Upper lobe of left lung (tissue), 6 donors: ENCODE results near the gene DTX1. TPM values are rescaled to one million over a fixed set of nuclear protein-coding genes. Genes with fewer than 3 reads are reported as not detected.
A peak's percentile ranks its signal among the peaks of the same experiment; 100 is the strongest.

Experiments used
- ATAC-seq, 2 donors: fragments of 200-7000 bp; cut with Tn5 transposase; one replicate each; pipeline ENCODE4 v1.9.1; 2022; ENCODE audit warnings: mild to moderate bottlenecking in 2 of 2, moderate library complexity in 2 of 2; ENCODE audit not compliant: low FRiP score in 2 of 2
- DNase-seq, 2 donors: peaks; one replicate each; pipeline ENCODE4 v3.0.0-alpha.2; 2019 to 2020
- H3K27ac ChIP-seq, 4 donors: fragments of 200-600 bp; sonication (generic); one replicate each; pipeline ENCODE4 v1.5.1; 2016 to 2019
- H3K27me3 ChIP-seq, 4 donors: fragments of 200-600 bp; sonication (generic); one replicate each; pipeline ENCODE4 v1.5.1; 2017 to 2019
- H3K36me3 ChIP-seq, 4 donors: fragments of 200-600 bp; sonication (generic); one replicate each; pipeline ENCODE4 v1.5.1; 2016 to 2019
- H3K4me1 ChIP-seq, 4 donors: fragments of 200-600 bp; sonication (generic); one replicate each; pipeline ENCODE4 v1.5.1; 2018 to 2019
- H3K4me3 ChIP-seq, 4 donors: fragments of 200-600 bp; sonication (generic); one replicate each; pipeline ENCODE4 v1.5.1; 2017 to 2019; ENCODE audit warnings: mild to moderate bottlenecking in 2 of 4, moderate library complexity in 1 of 4
- H3K9me3 ChIP-seq, 4 donors: fragments of 200-600 bp; sonication (generic); one replicate each; pipeline ENCODE4 v1.5.1; 2018 to 2019
- EP300 ChIP-seq, 4 donors: sonication (generic); formaldehyde crosslinking; IDR thresholded peaks; one replicate each; pipeline ENCODE4 v1.5.1; 2017; ENCODE audit warnings: antibody characterized with exemption in 4 of 4, control low read depth in 2 of 4
- POLR2A ChIP-seq, 4 donors: fragments of 450-650 bp; IDR thresholded peaks; one replicate each; pipeline ENCODE4 v1.5.1; 2016 to 2017; ENCODE audit warnings: antibody characterized with exemption in 4 of 4, mild to moderate bottlenecking in 2 of 4
- POLR2AphosphoS5 ChIP-seq, 2 donors: sonication (generic); formaldehyde crosslinking; IDR thresholded peaks; one replicate each; pipeline ENCODE4 v1.5.1; 2017; ENCODE audit warnings: antibody characterized with exemption in 2 of 2
- WGBS, 2 donors: methylation state at CpG; one replicate each; pipeline ENCODE4 v1.1.5; 2017 to 2018; 5-methylcytosine and 5-hydroxymethylcytosine counted together
- total RNA-seq, 6 donors: library from RNA; depleted of rRNA in 4 of 6; stranded (reverse); fragments of >200 nt in 4 of 6; gene quantifications; one replicate each; pipeline versions ENCODE4 v1.1.0 to v1.2.1, GENCODE V29; 2016 to 2021
- TF ChIP-seq, protein P1 (sequence below), 6 experiments: fragments of 450-650 bp in 4 of 6; fragments of 200-600 bp in 2 of 6; sonication (generic) in 2 of 6; IDR thresholded peaks; one replicate each; pipeline ENCODE4 v1.5.1; 2016 to 2019; ENCODE audit warnings: antibody characterized with exemption in 6 of 6
- donor health status: DM: no; HTN: no; CAD: no; lungs with moderate emphysema.
- donor health status: DM: no; HTN: yes; CAD: no; lungs with severe emphysema.

DTX1 gene
- total RNA-seq, 6 donors from 2014 or later: under 0.01 to 7.0 (median 3.6) TPM

DNA sequence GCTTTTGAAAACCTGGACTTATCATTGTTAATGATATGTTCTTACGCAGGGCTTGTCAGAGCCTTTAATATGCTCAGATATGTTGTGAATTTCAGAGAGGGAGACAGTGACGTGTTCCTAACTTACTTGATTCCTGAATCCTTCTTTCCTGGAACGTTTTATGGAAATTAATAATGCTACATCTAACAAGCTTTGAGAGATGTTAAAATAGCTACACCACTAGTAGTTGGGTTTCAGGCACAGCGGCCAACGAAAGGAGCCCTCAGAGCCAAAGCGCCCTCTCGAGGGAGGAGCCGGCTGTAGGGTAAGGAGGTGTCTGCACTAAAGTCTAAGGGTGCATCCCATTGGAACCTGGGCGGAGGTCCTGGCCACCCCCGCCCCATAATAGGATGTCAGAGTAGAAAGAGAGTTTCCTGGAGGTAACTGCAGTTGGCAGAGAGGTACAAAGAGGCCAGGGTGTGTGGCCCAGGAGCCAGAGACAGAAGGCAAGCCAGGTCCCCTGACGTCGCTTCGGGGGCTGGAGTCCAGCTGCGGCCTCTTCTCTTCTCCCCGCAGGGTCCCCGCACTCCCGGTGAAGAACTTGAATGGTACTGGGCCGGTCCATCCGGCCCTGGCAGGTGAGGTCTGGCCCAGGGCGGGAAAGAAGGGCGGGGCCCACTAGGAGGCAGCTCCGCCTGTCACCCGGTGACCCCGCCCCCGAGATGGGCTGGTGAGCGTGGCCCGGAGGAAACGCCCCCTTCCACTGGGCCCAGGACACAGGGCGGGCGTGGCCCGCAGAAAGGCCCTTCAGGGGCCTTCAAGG, 36.3 kb downstream of the DTX1 start:
- H3K4me1 ChIP-seq: peaks cover 0 to 10% (median 10%) of the 10 kb centered on the region in 4 donors
- no peak for TF ChIP-seq EP300 (IDR thresholded peaks at IDR 0.05)
- TF ChIP-seq POLR2A (IDR thresholded peaks at IDR 0.05): no peak
- TF ChIP-seq, protein P1, sequence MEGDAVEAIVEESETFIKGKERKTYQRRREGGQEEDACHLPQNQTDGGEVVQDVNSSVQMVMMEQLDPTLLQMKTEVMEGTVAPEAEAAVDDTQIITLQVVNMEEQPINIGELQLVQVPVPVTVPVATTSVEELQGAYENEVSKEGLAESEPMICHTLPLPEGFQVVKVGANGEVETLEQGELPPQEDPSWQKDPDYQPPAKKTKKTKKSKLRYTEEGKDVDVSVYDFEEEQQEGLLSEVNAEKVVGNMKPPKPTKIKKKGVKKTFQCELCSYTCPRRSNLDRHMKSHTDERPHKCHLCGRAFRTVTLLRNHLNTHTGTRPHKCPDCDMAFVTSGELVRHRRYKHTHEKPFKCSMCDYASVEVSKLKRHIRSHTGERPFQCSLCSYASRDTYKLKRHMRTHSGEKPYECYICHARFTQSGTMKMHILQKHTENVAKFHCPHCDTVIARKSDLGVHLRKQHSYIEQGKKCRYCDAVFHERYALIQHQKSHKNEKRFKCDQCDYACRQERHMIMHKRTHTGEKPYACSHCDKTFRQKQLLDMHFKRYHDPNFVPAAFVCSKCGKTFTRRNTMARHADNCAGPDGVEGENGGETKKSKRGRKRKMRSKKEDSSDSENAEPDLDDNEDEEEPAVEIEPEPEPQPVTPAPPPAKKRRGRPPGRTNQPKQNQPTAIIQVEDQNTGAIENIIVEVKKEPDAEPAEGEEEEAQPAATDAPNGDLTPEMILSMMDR (IDR thresholded peaks at IDR 0.05): no peak
- TF ChIP-seq POLR2AphosphoS5 (IDR thresholded peaks at IDR 0.05): no peak
- ATAC-seq (peak in 1 of 2 donors; percentile 60), DNase-seq (peak; percentile 67 to 87)
- no peaks in the 10 kb centered on the region for H3K36me3 ChIP-seq
- H3K27me3 ChIP-seq: peaks cover 0 to 5% (median 0%) of the 10 kb centered on the region in 4 donors
- no peaks in the 10 kb centered on the region for H3K9me3 ChIP-seq
- no peak overlapping the region for H3K27ac ChIP-seq
- H3K4me3 ChIP-seq: no peak overlapping the region
- WGBS, 2 donors: 27 to 28% methylated on average over 10 to 31 of the region's 31 CpGs

GRCh38 chr12:113093409-113094101, 37.0 kb downstream of the DTX1 start:
- peaks cover 6 to 17% (median 15%) of the 10 kb centered on the region in 4 donors for H3K4me1 ChIP-seq
- WGBS, 2 donors: 60 to 72% methylated on average over 9 to 28 of the region's 32 CpGs
- H3K9me3 ChIP-seq: no peaks in the 10 kb centered on the region
- H3K4me3 ChIP-seq: no peak overlapping the region
- ATAC-seq (no peak), DNase-seq (no peak)
- no peaks in the 10 kb centered on the region for H3K36me3 ChIP-seq
- TF ChIP-seq EP300 (IDR thresholded peaks at IDR 0.05): no peak
- no peak for TF ChIP-seq POLR2A (IDR thresholded peaks at IDR 0.05)
- TF ChIP-seq, protein P1 (IDR thresholded peaks at IDR 0.05): no peak
- TF ChIP-seq POLR2AphosphoS5 (IDR thresholded peaks at IDR 0.05): no peak
- peaks cover 0 to 5% (median 0%) of the 10 kb centered on the region in 4 donors for H3K27me3 ChIP-seq
- no peak overlapping the region for H3K27ac ChIP-seq

GRCh38 chr12:113094738-113095137, 38.2 kb downstream of the DTX1 start:
- WGBS, 2 donors: 86 to 95% methylated on average over 6 of the region's 16 CpGs
- no peaks in the 10 kb centered on the region for H3K36me3 ChIP-seq
- no peak for ATAC-seq

DNA sequence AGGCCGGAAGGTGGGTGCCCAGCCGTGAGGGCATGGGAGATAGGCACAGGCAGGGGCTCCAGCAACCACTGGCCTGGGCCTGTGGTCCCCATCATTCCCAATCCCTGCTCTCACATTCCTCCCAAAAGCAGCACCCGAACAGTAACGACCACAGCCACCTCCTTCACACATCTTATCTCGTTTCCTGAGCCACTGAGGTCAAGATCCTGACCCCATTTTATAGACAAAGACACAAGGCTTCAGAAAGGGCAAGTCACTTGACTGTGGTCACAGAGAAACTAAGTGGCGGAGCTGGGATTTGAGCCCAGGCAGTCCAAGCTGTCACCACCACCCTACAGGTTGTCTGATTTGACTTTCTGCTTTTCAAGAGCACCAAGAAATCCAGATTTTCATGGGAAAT, 38.9 kb downstream of the DTX1 start:
- H3K27ac ChIP-seq: no peak overlapping the region
- 43 to 51% methylated on average over 6 of the region's 6 CpGs for WGBS, 2 donors
- H3K36me3 ChIP-seq: no peaks in the 10 kb centered on the region
- no peak for DNase-seq
- H3K27me3 ChIP-seq: peaks cover 0 to 5% (median 0%) of the 10 kb centered on the region in 4 donors
- no peak for ATAC-seq
- no peak for TF ChIP-seq POLR2AphosphoS5 (IDR thresholded peaks at IDR 0.05)
- TF ChIP-seq, protein P1 (IDR thresholded peaks at IDR 0.05): no peak
- no peak for TF ChIP-seq EP300 (IDR thresholded peaks at IDR 0.05)
- TF ChIP-seq POLR2A (IDR thresholded peaks at IDR 0.05): no peak
- H3K4me3 ChIP-seq: no peak overlapping the region
- peaks cover 6 to 21% (median 15%) of the 10 kb centered on the region in 4 donors for H3K4me1 ChIP-seq
- no peaks in the 10 kb centered on the region for H3K9me3 ChIP-seq

More at GRCh38 chr12:113094738-113095137, 38.2 kb downstream of the DTX1 start:
- no peak overlapping the region for H3K4me3 ChIP-seq
- no peak overlapping the region for H3K27ac ChIP-seq
- TF ChIP-seq POLR2AphosphoS5 (IDR thresholded peaks at IDR 0.05): no peak
- no peak for TF ChIP-seq POLR2A (IDR thresholded peaks at IDR 0.05)
- no peak for TF ChIP-seq EP300 (IDR thresholded peaks at IDR 0.05)
- TF ChIP-seq, protein P1 (IDR thresholded peaks at IDR 0.05): no peak
- peak in 1 of 2 donors; percentile 77 for DNase-seq
- peaks cover 6 to 21% (median 15%) of the 10 kb centered on the region in 4 donors for H3K4me1 ChIP-seq
- no peaks in the 10 kb centered on the region for H3K9me3 ChIP-seq
- H3K27me3 ChIP-seq: peaks cover 0 to 5% (median 0%) of the 10 kb centered on the region in 4 donors
